K562 (cell line): ENCODE measurements around the gene PPP1R36. TPM values are rescaled to one million over a fixed set of nuclear protein-coding genes. Genes with fewer than 3 reads are reported as not detected.

Experiments
- ATAC-seq: fragments of 200-7000 bp; cut with Tn5 transposase; 3 replicates; pipeline ENCODE4 v1.9.1; 2020; ENCODE audit warnings: moderate library complexity
- BruUV-seq: library from RNA; stranded (reverse); fragments of 400-500 nt; replicated peaks from 2 replicates; lab custom pipeline; 2021; lab: Mats Ljungman, UMichigan
- CTCF ChIA-PET: fragments of 300-600 bp; formaldehyde crosslinking; extraction: SDS; loops from one replicate; lab custom pipeline; 2021; ENCODE audit warnings: low intra/inter-chr PET ratio; lab: Yijun Ruan, JAX
- POLR2A ChIA-PET: fragments of 300-600, 350-650 bp; sonication (Branson Sonifier 250); formaldehyde crosslinking; extraction: SDS; loops from one replicate; lab custom pipeline; 2021; ENCODE audit warnings: antibody characterized with exemption, inconsistent platforms; lab: Yijun Ruan, JAX
- DNase-seq, 4 experiments: peaks; one replicate each; pipeline versions ENCODE4 v3.0.0 to v3.0.0-alpha.2; 2011 to 2018; ENCODE audit warnings: low spot score in 3 of 4, mixed read lengths in 3 of 4; ENCODE audit errors: extremely low read depth in 1 of 4
- FAIRE-seq: peaks from 2 replicates; lab custom pipeline; 2011; peaks lifted over from hg19 to GRCh38; lab: Jason Lieb, UNC
- H2AFZ ChIP-seq: 2 replicates; pipeline ENCODE4 v1.6.0; 2011; ENCODE audit warnings: low read depth, low read length, control low read depth, inconsistent platforms
- H3K27ac ChIP-seq: fragments of 200-600 bp; 3 replicates; pipeline ENCODE4 v1.8.0; 2011; ENCODE audit warnings: low read depth, mild to moderate bottlenecking, control low read depth, inconsistent platforms, low read length, moderate library complexity, mixed read lengths; ENCODE audit errors: extremely low read depth
- H3K27me3 ChIP-seq, 2 experiments: fragments of 300-600 bp in 1 of 2; 2 replicates in 1 of 2; 3 replicates in 1 of 2; pipeline versions ENCODE4 v1.6.0 to v1.8.0; 2011; ENCODE audit warnings: inconsistent platforms in 2 of 2, low read length in 2 of 2, mild to moderate bottlenecking in 1 of 2, mixed read lengths in 1 of 2, moderate library complexity in 1 of 2; ENCODE audit not compliant: control insufficient read depth in 2 of 2, insufficient read depth in 2 of 2
- H3K36me3 ChIP-seq: fragments of 300-600 bp; 3 replicates; pipeline ENCODE4 v1.8.0; 2011; ENCODE audit warnings: mild to moderate bottlenecking, low read length, inconsistent platforms; ENCODE audit not compliant: control insufficient read depth, insufficient read depth
- H3K4me1 ChIP-seq, 2 experiments: fragments of 200-600 bp in 1 of 2; replicated peaks in 1 of 2; 2 replicates in 1 of 2; 3 replicates in 1 of 2; pipeline versions ENCODE4 v1.5.1 to v1.8.0; 2011; ENCODE audit warnings: inconsistent platforms in 2 of 2, low read length in 2 of 2, mild to moderate bottlenecking in 1 of 2, mixed read lengths in 1 of 2, moderate library complexity in 1 of 2; ENCODE audit not compliant: control insufficient read depth in 2 of 2, insufficient read depth in 2 of 2
- H3K4me2 ChIP-seq: 2 replicates; pipeline ENCODE4 v1.6.1; 2011; ENCODE audit warnings: low read length, control low read depth, inconsistent platforms, mixed read lengths; ENCODE audit not compliant: insufficient read depth
- H3K4me3 ChIP-seq: fragments of 200-600 bp; sonication (generic), shearing (Covaris generic); 2 replicates; pipeline ENCODE4 v1.5.1; 2016; ENCODE audit warnings: control low read depth, inconsistent platforms
- H3K79me2 ChIP-seq: fragments of 200-600 bp; 3 replicates; pipeline ENCODE4 v1.8.0; 2011; ENCODE audit warnings: low read length, inconsistent platforms; ENCODE audit not compliant: control insufficient read depth, insufficient read depth
- H3K9ac ChIP-seq, 2 experiments: 2 replicates each; pipeline versions ENCODE4 v1.6.0 to v1.6.1; 2011; ENCODE audit warnings: low read depth in 2 of 2, low read length in 2 of 2, control low read depth in 1 of 2, inconsistent platforms in 1 of 2, mild to moderate bottlenecking in 1 of 2, mixed read lengths in 1 of 2; ENCODE audit not compliant: insufficient read depth in 1 of 2
- H3K9me1 ChIP-seq: one replicate; pipeline ENCODE4 v1.6.0; 2011; ENCODE audit warnings: inconsistent platforms, mild to moderate bottlenecking, low read length, moderate library complexity; ENCODE audit not compliant: control insufficient read depth, insufficient read depth
- H3K9me3 ChIP-seq: replicated peaks from 2 replicates; pipeline ENCODE4 v1.5.1; 2011; ENCODE audit warnings: low read depth, low read length, inconsistent platforms; ENCODE audit not compliant: control insufficient read depth, insufficient read depth
- H4K20me1 ChIP-seq: replicated peaks from 2 replicates; pipeline ENCODE4 v1.6.1; 2011; ENCODE audit warnings: low read length, inconsistent platforms, mixed read lengths; ENCODE audit not compliant: control insufficient read depth, insufficient read depth
- ELF4 ChIP-seq: fragments of 450-650 bp; formaldehyde crosslinking; IDR thresholded peaks from 2 replicates; pipeline ENCODE4 v1.4.0; 2022; ENCODE audit warnings: missing genetic modification characterization
- KAT7 ChIP-seq: sonication (generic); formaldehyde crosslinking; IDR thresholded peaks from 2 replicates; pipeline ENCODE4 v1.8.0; 2022; ENCODE audit warnings: missing genetic modification reagents, mild to moderate bottlenecking, borderline replicate concordance
- NR1H2 ChIP-seq: sonication (generic); formaldehyde crosslinking; IDR thresholded peaks from 2 replicates; pipeline ENCODE4 v1.4.0; 2020; ENCODE audit warnings: mild to moderate bottlenecking, missing genetic modification reagents
- RAD51 ChIP-seq: fragments of 450-650 bp; IDR thresholded peaks from 2 replicates; pipeline ENCODE4 v1.7.1; 2016; ENCODE audit warnings: low read depth, mild to moderate bottlenecking, borderline replicate concordance
- RHOXF2B ChIP-seq: fragments of 250-450 bp; sonication (Bioruptor Pico); conservative IDR thresholded peaks from 2 replicates; pipeline ENCODE4 v1.5.1; 2021
- TGIF2 ChIP-seq: sonication (generic); formaldehyde crosslinking; IDR thresholded peaks from 2 replicates; pipeline ENCODE4 v1.8.1; 2022; ENCODE audit warnings: mild to moderate bottlenecking, missing genetic modification reagents, moderate library complexity
- ZNF408 ChIP-seq: fragments of 250-450 bp; sonication (Bioruptor Pico); IDR thresholded peaks from 2 replicates; pipeline ENCODE4 v1.4.0; 2020; ENCODE audit warnings: low read depth, mild to moderate bottlenecking, moderate library complexity
- ZNF589 ChIP-seq: fragments of 200-800 bp; sonication (Bioruptor generic); IDR thresholded peaks from 2 replicates; pipeline ENCODE4 v1.6.1; 2016; ENCODE audit warnings: low read depth, missing genetic modification characterization, missing compliant biosample characterization
- WGBS: fragments of 100-300 bp; shearing (Covaris generic); methylation state at CpG from one replicate; pipeline ENCODE4 v1.1.6; 2016; ENCODE audit warnings: low coverage, mixed read lengths; ENCODE audit not compliant: insufficient coverage; ENCODE audit errors: missing lambda C conversion rate; 5-methylcytosine and 5-hydroxymethylcytosine counted together
- in situ Hi-C: fragments of 300-500 bp; cut with MboI; formaldehyde crosslinking; loops from 4 replicates; pipeline ENCODE4 v1.15.0; 2018; ENCODE audit warnings: inconsistent platforms, mixed read lengths
- intact Hi-C: fragments of 100-400 bp; cut with micrococcal nuclease; formaldehyde crosslinking; loops from 2 replicates; pipeline ENCODE4 v1.14.2; 2022
- polyA plus RNA-seq, 8 experiments: library from polyadenylated mRNA; depleted of rRNA in 4 of 8; stranded (reverse) in 5 of 8; unstranded in 3 of 8; fragments of >200 nt; fragmentation: Nextera tagmentation in 2 of 8; fragmentation: Illumina TruSeq in 1 of 8; extraction: Ambion mirVana in 2 of 8; extraction: Trizol in 1 of 8; gene quantifications; 2 replicates each; pipeline versions ENCODE4 v1.2.1 to v1.2.3, GENCODE V29; 2011 to 2014; ENCODE audit warnings: inconsistent platforms in 1 of 8, missing spikeins in 1 of 8
- total RNA-seq, 7 experiments: library from RNA; depleted of rRNA in 6 of 7; stranded (reverse); fragments of >200 nt in 6 of 7; fragmentation: Illumina TruSeq in 2 of 7; extraction: Trizol in 2 of 7; gene quantifications; 2 replicates each; pipeline versions ENCODE4 v1.2.1 to v1.2.3, GENCODE V29; 2011 to 2021; ENCODE audit warnings: low replicate concordance in 1 of 7
- TF ChIP-seq, protein P1 (sequence below): fragments of 450-650 bp; formaldehyde crosslinking; IDR thresholded peaks from 2 replicates; pipeline ENCODE4 v1.4.0; 2020; ENCODE audit warnings: mild to moderate bottlenecking, mixed read lengths
- TF ChIP-seq, protein P2 (sequence below): fragments of 250-450 bp; sonication (Bioruptor Pico); IDR thresholded peaks from 2 replicates; pipeline ENCODE4 v1.4.0; 2020

The PPP1R36 gene
- total and polyA plus RNA-seq, 9 of the 15 experiments (the other 6 are each of a cell fraction or from before 2014, with no cell fraction given) = 0.29 TPM; not detected in 8

DNA sequence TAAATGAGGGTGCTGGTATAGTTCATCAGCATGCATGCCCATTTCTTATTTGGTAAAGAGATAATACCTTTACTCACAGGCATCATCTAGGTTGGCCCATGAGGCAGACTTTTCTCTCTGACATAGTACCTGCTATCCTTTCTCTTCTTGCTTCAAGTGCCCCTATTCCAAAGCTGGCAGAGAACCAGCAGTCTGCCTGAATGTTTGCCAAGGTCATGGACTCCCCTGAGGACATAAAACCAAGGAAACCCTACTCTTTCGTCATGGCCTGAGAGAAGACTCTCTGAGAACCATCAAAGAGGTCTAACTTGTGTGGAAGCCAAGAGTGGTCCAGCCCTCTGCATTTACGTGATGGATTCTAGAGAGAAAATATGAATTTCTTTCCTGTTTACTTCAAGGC lies 11.9 kb downstream of the PPP1R36 start:
- Histone ChIP-seq H3K79me2 (no peaks in the 10 kb centered on the region), H3K27me3 (peaks cover 8 to 18% of the 10 kb centered on the region in 2 experiments; a peak in 4 of 5 replicates), H3K27ac (no peak overlapping the region), H3K4me3 (no peak overlapping the region), H3K36me3 (no peaks in the 10 kb centered on the region), H3K9me1 (no peaks in the 10 kb centered on the region), H3K4me2 (no peak overlapping the region), H2AFZ (no peak overlapping the region), H3K9ac (no peak overlapping the region)
- in situ Hi-C loops = no loop called here
- 5% methylated on average over 2 of the region's 2 CpGs for WGBS
- DNase-seq (no peak), ATAC-seq (no peak)
- POLR2A ChIA-PET = no interaction called here
- TF ChIP-seq RAD51 (no peak), KAT7 (CRISPR knock-in tag) (no peak), ELF4 (no peak)
- TF ChIP-seq, protein P1, sequence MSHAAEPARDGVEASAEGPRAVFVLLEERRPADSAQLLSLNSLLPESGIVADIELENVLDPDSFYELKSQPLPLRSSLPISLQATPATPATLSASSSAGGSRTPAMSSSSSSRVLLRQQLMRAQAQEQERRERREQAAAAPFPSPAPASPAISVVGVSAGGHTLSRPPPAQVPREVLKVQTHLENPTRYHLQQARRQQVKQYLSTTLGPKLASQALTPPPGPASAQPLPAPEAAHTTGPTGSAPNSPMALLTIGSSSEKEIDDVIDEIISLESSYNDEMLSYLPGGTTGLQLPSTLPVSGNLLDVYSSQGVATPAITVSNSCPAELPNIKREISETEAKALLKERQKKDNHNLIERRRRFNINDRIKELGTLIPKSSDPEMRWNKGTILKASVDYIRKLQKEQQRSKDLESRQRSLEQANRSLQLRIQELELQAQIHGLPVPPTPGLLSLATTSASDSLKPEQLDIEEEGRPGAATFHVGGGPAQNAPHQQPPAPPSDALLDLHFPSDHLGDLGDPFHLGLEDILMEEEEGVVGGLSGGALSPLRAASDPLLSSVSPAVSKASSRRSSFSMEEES = no peak
- TF ChIP-seq, all 486 proteins: peak for 0
- Histone ChIP-seq H3K9me3 (no peaks in the 10 kb centered on the region), H4K20me1 (no peaks in the 10 kb centered on the region), H3K4me1 (no peaks in the 10 kb centered on the region)
- CTCF ChIA-PET = no interaction called here
- no peak for FAIRE-seq
- no TSS peak for BruUV-seq
- intact Hi-C loops = no loop called here

- CTCF ChIA-PET = no interaction called here
- H3K9ac ChIP-seq = no peak overlapping the region
- TF ChIP-seq ZNF408 = no peak
- TF ChIP-seq ZNF589 (CRISPR knock-in tag) = no peak
- no peak for TF ChIP-seq RHOXF2B
- no peak for TF ChIP-seq NR1H2
- TF ChIP-seq, protein P2, sequence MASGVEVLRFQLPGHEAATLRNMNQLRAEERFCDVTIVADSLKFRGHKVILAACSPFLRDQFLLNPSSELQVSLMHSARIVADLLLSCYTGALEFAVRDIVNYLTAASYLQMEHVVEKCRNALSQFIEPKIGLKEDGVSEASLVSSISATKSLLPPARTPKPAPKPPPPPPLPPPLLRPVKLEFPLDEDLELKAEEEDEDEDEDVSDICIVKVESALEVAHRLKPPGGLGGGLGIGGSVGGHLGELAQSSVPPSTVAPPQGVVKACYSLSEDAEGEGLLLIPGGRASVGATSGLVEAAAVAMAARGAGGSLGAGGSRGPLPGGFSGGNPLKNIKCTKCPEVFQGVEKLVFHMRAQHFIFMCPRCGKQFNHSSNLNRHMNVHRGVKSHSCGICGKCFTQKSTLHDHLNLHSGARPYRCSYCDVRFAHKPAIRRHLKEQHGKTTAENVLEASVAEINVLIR (CRISPR knock-in tag) = no peak
- no peak for TF ChIP-seq TGIF2
These were observed 12.7 kb downstream of the PPP1R36 start for GRCh38 chr14:64562436-64562835.

More at GRCh38 chr14:64562436-64562835, 12.7 kb downstream of the PPP1R36 start:
- Histone ChIP-seq H3K79me2 (no peaks in the 10 kb centered on the region), H3K9me1 (no peaks in the 10 kb centered on the region), H2AFZ (no peak overlapping the region), H4K20me1 (no peaks in the 10 kb centered on the region), H3K4me3 (no peak overlapping the region), H3K27ac (no peak overlapping the region), H3K4me1 (no peaks in the 10 kb centered on the region), H3K9me3 (no peaks in the 10 kb centered on the region), H3K4me2 (no peak overlapping the region), H3K36me3 (no peaks in the 10 kb centered on the region), H3K27me3 (peaks cover 11 to 19% of the 10 kb centered on the region in 2 experiments; a peak in 4 of 5 replicates)
- intact Hi-C loops = no loop called here
- ATAC-seq (no peak), DNase-seq (no peak), FAIRE-seq (no peak)
- in situ Hi-C loops = no loop called here
- POLR2A ChIA-PET = interaction anchor here (1.0 kb wide), 1 partner anchor 19 kb away, joined by 3 read pairs; no protein-coding TSS in a partner anchor
- no TSS peak for BruUV-seq
